GM23248 (cell line): ENCODE measurements around the gene CDC14B. TPM values are rescaled to one million over a fixed set of nuclear protein-coding genes. Genes with fewer than 3 reads are reported as not detected.
"Not testable (repeated sequence)": the region's sequence is repeated elsewhere in the genome, so short reads cannot be mapped to it uniquely, and the experiment has no call there.

Experiments
- DNase-seq: peaks from one replicate; pipeline ENCODE4 v3.0.0-alpha.2; 2015
- H2AFZ ChIP-seq: fragments of 200-600 bp; sonication (generic); 2 replicates; pipeline ENCODE4 v1.6.1; 2016; ENCODE audit warnings: antibody characterized with exemption
- H3F3A ChIP-seq: fragments of 200-600 bp; sonication (generic); 2 replicates; pipeline ENCODE4 v1.6.1; 2016; ENCODE audit warnings: mild to moderate bottlenecking, antibody characterized with exemption, mixed run types; ENCODE audit not compliant: insufficient read depth
- H3K27ac ChIP-seq: fragments of 200-600 bp; sonication (generic); 2 replicates; pipeline ENCODE4 v1.5.1; 2016; ENCODE audit warnings: mild to moderate bottlenecking
- H3K27me3 ChIP-seq: fragments of 200-600 bp; sonication (generic); replicated peaks from 2 replicates; pipeline ENCODE4 v1.6.1; 2016; ENCODE audit warnings: mild to moderate bottlenecking; ENCODE audit not compliant: insufficient read depth
- H3K36me3 ChIP-seq: fragments of 200-600 bp; sonication (generic); 2 replicates; pipeline ENCODE4 v1.6.1; 2016; ENCODE audit warnings: low read depth, mild to moderate bottlenecking
- H3K4me1 ChIP-seq: fragments of 200-600 bp; sonication (generic); 2 replicates; pipeline ENCODE4 v1.6.1; 2016; ENCODE audit warnings: mild to moderate bottlenecking; ENCODE audit not compliant: insufficient read depth
- H3K4me2 ChIP-seq: fragments of 200-600 bp; sonication (generic); one replicate; pipeline ENCODE4 v1.6.1; 2016; ENCODE audit warnings: mild to moderate bottlenecking; ENCODE audit not compliant: unreplicated experiment
- H3K4me3 ChIP-seq: fragments of 200-600 bp; sonication (generic); 2 replicates; pipeline ENCODE4 v1.5.1; 2016; ENCODE audit warnings: mild to moderate bottlenecking
- H3K79me2 ChIP-seq: fragments of 200-600 bp; sonication (generic); 2 replicates; pipeline ENCODE4 v1.6.1; 2016; ENCODE audit warnings: mild to moderate bottlenecking; ENCODE audit not compliant: insufficient read depth
- H3K9ac ChIP-seq: fragments of 200-600 bp; sonication (generic); 2 replicates; pipeline ENCODE4 v1.6.1; 2016; ENCODE audit warnings: mild to moderate bottlenecking
- H3K9me2 ChIP-seq: fragments of 200-600 bp; sonication (generic); 2 replicates; pipeline ENCODE4 v1.6.1; 2016; ENCODE audit warnings: mixed run types, mild to moderate bottlenecking, moderate library complexity; ENCODE audit not compliant: insufficient read depth
- H3K9me3 ChIP-seq: fragments of 200-600 bp; sonication (generic); one replicate; pipeline ENCODE4 v1.6.1; 2017; ENCODE audit warnings: low read depth
- H4K20me1 ChIP-seq: fragments of 200-600 bp; sonication (generic); 2 replicates; pipeline ENCODE4 v1.6.0; 2016; ENCODE audit not compliant: insufficient read depth
- EZH2 ChIP-seq: fragments of 200-600 bp; sonication (generic); IDR thresholded peaks from 2 replicates; pipeline ENCODE4 v1.6.1; 2018; ENCODE audit warnings: antibody characterized with exemption, mild to moderate bottlenecking; ENCODE audit not compliant: insufficient read depth, poor library complexity, severe bottlenecking
- EZH2phosphoT487 ChIP-seq: fragments of 200-600 bp; sonication (generic); IDR thresholded peaks from 2 replicates; pipeline ENCODE4 v1.6.1; 2018; ENCODE audit warnings: antibody characterized with exemption, moderate library complexity, mild to moderate bottlenecking, low read depth; ENCODE audit not compliant: insufficient read depth
- WGBS, 2 experiments: methylation state at CpG; one replicate each; pipeline ENCODE4 v1.1.6; 2015 to 2017; ENCODE audit warnings: low lambda C conversion rate in 2 of 2, low coverage in 1 of 2; ENCODE audit errors: missing lambda C conversion rate in 2 of 2; 5-methylcytosine and 5-hydroxymethylcytosine counted together
- in situ Hi-C: fragments of 300-500 bp; cut with MboI; formaldehyde crosslinking; loops from 2 replicates; pipeline ENCODE4 v1.15.0; 2020
- polyA plus RNA-seq: library from polyadenylated mRNA; unstranded; fragments of >200 nt; fragmentation: Nextera tagmentation; extraction: Ambion mirVana; gene quantifications from 2 replicates; pipeline ENCODE4 v1.2.1, GENCODE V29; 2016
- total RNA-seq: library from RNA; depleted of rRNA; stranded (reverse); fragments of >200 nt; shearing (Covaris generic); gene quantifications from 2 replicates; pipeline ENCODE4 v1.2.3, GENCODE V29; 2014

Gene CDC14B
- total and polyA plus RNA-seq, 2 experiments from 2014 or later = 8.1 to 17.2 TPM

DNA sequence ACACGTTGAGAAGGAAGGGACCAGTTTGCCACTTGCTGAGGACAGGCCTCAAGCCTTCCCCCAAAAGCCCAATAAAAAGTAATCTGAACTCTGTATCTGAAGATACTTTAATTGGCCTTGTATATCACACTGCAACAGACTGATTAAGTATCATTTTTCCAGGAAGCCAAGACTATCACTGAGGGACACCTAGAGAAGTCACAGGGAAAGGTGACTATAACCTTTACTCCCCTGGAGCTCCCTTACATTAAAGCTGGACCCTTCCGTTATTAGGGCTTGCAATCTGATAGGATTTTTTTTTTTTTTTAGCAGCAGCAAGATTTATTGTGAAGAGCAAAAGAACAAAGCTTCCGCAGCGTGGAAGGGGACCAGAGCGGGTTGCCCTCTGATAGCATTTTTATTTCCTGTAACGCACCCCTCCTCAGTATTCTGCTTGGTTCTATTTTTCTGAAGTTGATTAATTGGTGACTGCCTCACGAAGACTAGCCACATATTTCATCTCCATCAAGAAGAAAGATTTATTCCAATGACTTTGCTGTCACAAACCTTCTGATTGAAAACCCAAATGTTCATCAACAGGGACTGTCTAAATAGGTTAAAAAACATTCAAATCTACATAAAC, 2.7 kb downstream of the CDC14B start:
- Histone ChIP-seq H3K4me3 (no peak overlapping the region), H3F3A (peaks cover 64% of the 10 kb centered on the region), H2AFZ (no peak overlapping the region), H3K36me3 (no peaks in the 10 kb centered on the region), H3K27ac (no peak overlapping the region), H3K4me1 (peaks cover 29% of the 10 kb centered on the region), H3K27me3 (no peaks in the 10 kb centered on the region), H3K9ac (no peak overlapping the region), H3K4me2 (no peak overlapping the region), H4K20me1 (no peaks in the 10 kb centered on the region), H3K9me3 (no peaks in the 10 kb centered on the region), H3K79me2 (peaks cover 53% of the 10 kb centered on the region), H3K9me2 (no peaks in the 10 kb centered on the region)
- 86 to 92% methylated on average over 7 of the region's 7 CpGs for WGBS, 2 experiments
- in situ Hi-C loops = no loop called here
- no peak for DNase-seq
- TF ChIP-seq EZH2phosphoT487 (no peak), EZH2 (no peak)

DNA sequence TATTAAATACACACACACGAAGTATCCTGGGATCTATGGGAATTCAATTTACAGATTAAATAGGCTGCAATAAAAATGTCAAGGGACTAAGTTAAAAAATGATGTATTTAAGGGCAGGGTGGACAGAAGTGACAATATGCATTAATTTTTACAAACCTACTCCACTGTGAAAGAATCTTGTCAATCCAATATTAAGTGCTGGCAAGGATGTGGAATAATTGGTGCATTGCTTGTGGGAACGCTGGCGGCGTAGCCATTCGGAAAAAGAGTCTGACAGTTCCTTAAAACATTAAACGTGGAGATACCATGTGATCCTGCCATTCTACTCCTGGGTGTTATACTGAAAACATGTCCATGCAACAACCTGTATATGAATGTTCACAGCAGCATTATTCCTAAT, 4.2 kb downstream of the CDC14B start:
- Histone ChIP-seq H2AFZ (no peak overlapping the region), H3K4me2 (no peak overlapping the region), H4K20me1 (no peaks in the 10 kb centered on the region), H3K79me2 (peaks cover 59% of the 10 kb centered on the region), H3K27me3 (no peaks in the 10 kb centered on the region), H3K4me3 (no peak overlapping the region), H3K9me3 (no peaks in the 10 kb centered on the region), H3K36me3 (no peaks in the 10 kb centered on the region), H3K9me2 (no peaks in the 10 kb centered on the region), H3K4me1 (peaks cover 44% of the 10 kb centered on the region), H3F3A (peaks cover 75% of the 10 kb centered on the region), H3K27ac (peak overlapping the region; percentile 65), H3K9ac (no peak overlapping the region; the same call in 1 of the 2 replicates)
- no peak for DNase-seq
- 81 to 86% methylated on average over 6 of the region's 6 CpGs for WGBS, 2 experiments
- in situ Hi-C loops = no loop called here
- no peak for TF ChIP-seq EZH2
- TF ChIP-seq EZH2phosphoT487 = no peak

DNA sequence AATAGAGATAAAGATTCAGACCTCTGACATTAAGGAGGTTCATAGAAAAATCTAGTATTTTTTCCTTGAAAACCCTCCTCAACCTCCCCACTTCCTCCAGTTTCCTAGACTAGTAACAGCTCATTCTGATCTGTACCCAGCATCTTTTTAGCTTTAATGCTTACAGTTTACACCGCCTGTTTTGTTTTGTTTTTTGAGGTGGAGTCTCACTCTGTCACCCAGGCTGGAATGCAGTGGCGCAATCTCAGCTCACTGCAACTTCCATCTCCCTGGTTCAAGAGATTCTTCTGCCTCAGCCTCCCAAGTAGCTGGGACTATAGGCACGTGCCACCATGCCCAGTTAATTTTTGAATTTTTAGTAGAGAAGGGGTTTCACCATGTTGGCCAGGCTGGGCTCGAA, 5.0 kb downstream of the CDC14B start:
- H4K20me1 ChIP-seq, in situ Hi-C loops, H3K9me3 ChIP-seq, H2AFZ ChIP-seq, H3K36me3 ChIP-seq, H3K27me3 ChIP-seq, H3K9me2 ChIP-seq, H3K4me3 ChIP-seq: not testable (repeated sequence)
- WGBS, 2 experiments = 18 to 20% methylated on average over 4 of the region's 4 CpGs
- H3K9ac ChIP-seq = peak overlapping the region; percentile 22; the same call in 1 of the 2 replicates
- H3K27ac ChIP-seq = peak overlapping the region; percentile 65
- peak; percentile 68 for DNase-seq
- peaks cover 72% of the 10 kb centered on the region for H3F3A ChIP-seq
- H3K79me2 ChIP-seq = peaks cover 66% of the 10 kb centered on the region
- peaks cover 44% of the 10 kb centered on the region for H3K4me1 ChIP-seq
- peak overlapping the region; percentile 61 for H3K4me2 ChIP-seq

DNA sequence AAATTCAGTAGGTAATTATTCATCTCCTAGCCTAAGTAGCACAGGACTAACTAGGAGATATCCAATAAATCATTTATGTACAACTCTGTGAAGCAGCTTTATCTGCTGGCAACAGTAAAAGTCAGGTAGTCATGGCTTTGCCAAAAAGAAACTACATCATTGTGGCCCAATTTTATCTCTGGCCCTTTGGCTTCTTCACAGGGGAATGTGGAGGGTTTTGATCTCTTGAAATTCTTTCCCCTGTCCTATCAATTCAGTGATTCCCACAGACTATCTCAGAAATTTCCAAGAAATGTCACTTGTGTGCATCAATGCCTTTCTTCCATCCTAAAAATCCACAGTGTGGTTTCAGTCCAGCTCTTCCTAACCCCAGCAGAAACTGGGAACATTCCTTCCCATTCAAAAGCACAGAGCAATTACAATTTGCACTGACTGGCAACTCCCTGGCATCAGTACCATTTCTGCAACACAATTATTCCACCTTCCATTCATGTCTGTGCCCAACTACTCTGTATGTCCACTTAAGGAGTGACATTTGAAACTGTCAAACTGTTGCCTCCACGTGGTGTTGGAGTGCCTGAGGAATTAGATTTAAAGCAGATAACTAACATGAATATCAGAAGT, 6.6 kb downstream of the CDC14B start:
- no peak for DNase-seq
- H3K9ac ChIP-seq = peak overlapping the region; percentile 83

More for the DNA sequence above, 6.6 kb downstream of the CDC14B start:
- no peak for TF ChIP-seq EZH2
- no peak for TF ChIP-seq EZH2phosphoT487
- Histone ChIP-seq H3K36me3 (no peaks in the 10 kb centered on the region), H3K9me2 (no peaks in the 10 kb centered on the region), H3K4me1 (peaks cover 44% of the 10 kb centered on the region), H3F3A (peaks cover 69% of the 10 kb centered on the region), H3K27ac (peak overlapping the region; percentile 93), H3K4me3 (no peak overlapping the region), H4K20me1 (no peaks in the 10 kb centered on the region), H2AFZ (no peak overlapping the region), H3K27me3 (no peaks in the 10 kb centered on the region), H3K79me2 (peaks cover 78% of the 10 kb centered on the region), H3K9me3 (no peaks in the 10 kb centered on the region), H3K4me2 (peak overlapping the region; percentile 88)
- in situ Hi-C loops = no loop called here
- WGBS, 2 experiments = 17 to 22% methylated on average over 1 of the region's 1 CpG
